ENCODE data around the gene OXSR1.
"Not testable (repeated sequence)": the region's sequence is repeated elsewhere in the genome, so short reads cannot be mapped to it uniquely, and the experiment has no call there.

OXSR1 gene

GRCh38 chr3:38270606-38271005, 105.3 kb downstream of the OXSR1 start:
- DNase-seq (ENCODE audit: low spot score), result no peak

GRCh38 chr3:38271553-38271952, 106.2 kb downstream of the OXSR1 start:
- DNase-seq (ENCODE audit: low spot score), result no peak

GRCh38 chr3:38274864-38275649, 109.7 kb downstream of the OXSR1 start:
- no peak for DNase-seq (ENCODE audit: low spot score)

GRCh38 chr3:38275658-38276057, 110.3 kb downstream of the OXSR1 start:
- no peak for DNase-seq (ENCODE audit: low spot score)

- no peak for DNase-seq (ENCODE audit: low spot score)
Measured at GRCh38 chr3:38276081-38276916, 111.0 kb downstream of the OXSR1 start.

GRCh38 chr3:38276917-38277630, 111.7 kb downstream of the OXSR1 start:
- DNase-seq (ENCODE audit: low spot score), result no peak

- no peak for DNase-seq (ENCODE audit: low spot score)
Measured at GRCh38 chr3:38278841-38279240, 113.5 kb downstream of the OXSR1 start.

GRCh38 chr3:38281895-38282686, 116.8 kb downstream of the OXSR1 start, which contains the start of gene SLC22A14:
TSS of gene SLC22A14 (plus strand) at chr3:38282294. CDS start at chr3:38306027, 23,733 bp downstream.
- no peak for DNase-seq (ENCODE audit: low spot score)

GRCh38 chr3:38283810-38284755, 118.7 kb downstream of the OXSR1 start:
- no peak for DNase-seq (ENCODE audit: low spot score)

GRCh38 chr3:38284756-38285150, 119.4 kb downstream of the OXSR1 start:
- no peak for DNase-seq (ENCODE audit: low spot score)

- DNase-seq (ENCODE audit: low spot score), result not testable (repeated sequence)
Measured at GRCh38 chr3:38289286-38290217, 124.2 kb downstream of the OXSR1 start.

GRCh38 chr3:38297053-38297452, 131.7 kb downstream of the OXSR1 start:
- not testable (repeated sequence) for DNase-seq (ENCODE audit: low spot score)

GRCh38 chr3:38297537-38297936, 132.2 kb downstream of the OXSR1 start:
- no peak for DNase-seq (ENCODE audit: low spot score)

- DNase-seq (ENCODE audit: low spot score), result peak; percentile 7
Measured at GRCh38 chr3:38297947-38298711, 132.8 kb downstream of the OXSR1 start.
